Measurements from ENCODE around the gene MRPL36.

The MRPL36 gene

GRCh38 chr5:1838013-1838412 is 38.4 kb upstream of the MRPL36 start:
- Histone ChIP-seq H3K27me3 (peaks cover 77% of the 10 kb centered on the region), H3K4me1 (ENCODE audit: control insufficient read depth in 1 of 2, insufficient read depth in 1 of 2, low read depth in 1 of 2, low read length in 1 of 2) (no peaks in the 10 kb centered on the region), H3K9me3 (no peaks in the 10 kb centered on the region), H3K36me3 (no peaks in the 10 kb centered on the region), H3K4me3 (ENCODE audit: low read depth in 1 of 2, low read length in 1 of 2) (no peak overlapping the region), H3K27ac (no peak overlapping the region)
- TF ChIP-seq, protein P1, sequence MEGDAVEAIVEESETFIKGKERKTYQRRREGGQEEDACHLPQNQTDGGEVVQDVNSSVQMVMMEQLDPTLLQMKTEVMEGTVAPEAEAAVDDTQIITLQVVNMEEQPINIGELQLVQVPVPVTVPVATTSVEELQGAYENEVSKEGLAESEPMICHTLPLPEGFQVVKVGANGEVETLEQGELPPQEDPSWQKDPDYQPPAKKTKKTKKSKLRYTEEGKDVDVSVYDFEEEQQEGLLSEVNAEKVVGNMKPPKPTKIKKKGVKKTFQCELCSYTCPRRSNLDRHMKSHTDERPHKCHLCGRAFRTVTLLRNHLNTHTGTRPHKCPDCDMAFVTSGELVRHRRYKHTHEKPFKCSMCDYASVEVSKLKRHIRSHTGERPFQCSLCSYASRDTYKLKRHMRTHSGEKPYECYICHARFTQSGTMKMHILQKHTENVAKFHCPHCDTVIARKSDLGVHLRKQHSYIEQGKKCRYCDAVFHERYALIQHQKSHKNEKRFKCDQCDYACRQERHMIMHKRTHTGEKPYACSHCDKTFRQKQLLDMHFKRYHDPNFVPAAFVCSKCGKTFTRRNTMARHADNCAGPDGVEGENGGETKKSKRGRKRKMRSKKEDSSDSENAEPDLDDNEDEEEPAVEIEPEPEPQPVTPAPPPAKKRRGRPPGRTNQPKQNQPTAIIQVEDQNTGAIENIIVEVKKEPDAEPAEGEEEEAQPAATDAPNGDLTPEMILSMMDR (IDR thresholded peaks at IDR 0.05) = no peak

GRCh38 chr5:1836891-1837880 is 37.5 kb upstream of the MRPL36 start:
- H3K27me3 ChIP-seq = peaks cover 82% of the 10 kb centered on the region
- H3K27ac ChIP-seq = no peak overlapping the region
- no peak overlapping the region for H3K4me3 ChIP-seq (ENCODE audit: low read depth in 1 of 2, low read length in 1 of 2)

GRCh38 chr5:1836176-1836890 is 36.7 kb upstream of the MRPL36 start:
- Histone ChIP-seq H3K9me3 (no peaks in the 10 kb centered on the region), H3K36me3 (no peaks in the 10 kb centered on the region), H3K4me1 (ENCODE audit: control insufficient read depth in 1 of 2, insufficient read depth in 1 of 2, low read depth in 1 of 2, low read length in 1 of 2) (no peaks in the 10 kb centered on the region), H3K4me3 (ENCODE audit: low read depth in 1 of 2, low read length in 1 of 2) (no peak overlapping the region), H3K27ac (no peak overlapping the region), H3K27me3 (peaks cover 82% of the 10 kb centered on the region)
- TF ChIP-seq, protein P1 (IDR thresholded peaks at IDR 0.05) = no peak

More at GRCh38 chr5:1836891-1837880, 37.5 kb upstream of the MRPL36 start:
- Histone ChIP-seq H3K36me3 (no peaks in the 10 kb centered on the region), H3K9me3 (no peaks in the 10 kb centered on the region), H3K4me1 (ENCODE audit: control insufficient read depth in 1 of 2, insufficient read depth in 1 of 2, low read depth in 1 of 2, low read length in 1 of 2) (no peaks in the 10 kb centered on the region)
- TF ChIP-seq, protein P1 (IDR thresholded peaks at IDR 0.05) = no peak

- no peaks in the 10 kb centered on the region for H3K36me3 ChIP-seq
- no peaks in the 10 kb centered on the region for H3K9me3 ChIP-seq
- peaks cover 77% of the 10 kb centered on the region for H3K27me3 ChIP-seq
- H3K4me3 ChIP-seq (ENCODE audit: low read depth in 1 of 2, low read length in 1 of 2) = no peak overlapping the region
- TF ChIP-seq, protein P1 (IDR thresholded peaks at IDR 0.05) = no peak
- no peaks in the 10 kb centered on the region for H3K4me1 ChIP-seq (ENCODE audit: control insufficient read depth in 1 of 2, insufficient read depth in 1 of 2, low read depth in 1 of 2, low read length in 1 of 2)
- no peak overlapping the region for H3K27ac ChIP-seq
These were observed 35.8 kb upstream of the MRPL36 start for GRCh38 chr5:1835431-1835830.

- Histone ChIP-seq H3K4me1 (ENCODE audit: control insufficient read depth in 1 of 2, insufficient read depth in 1 of 2, low read depth in 1 of 2, low read length in 1 of 2) (no peaks in the 10 kb centered on the region), H3K27me3 (peaks cover 72% of the 10 kb centered on the region), H3K4me3 (ENCODE audit: low read depth in 1 of 2, low read length in 1 of 2) (no peak overlapping the region), H3K9me3 (no peaks in the 10 kb centered on the region), H3K27ac (no peak overlapping the region), H3K36me3 (no peaks in the 10 kb centered on the region)
- TF ChIP-seq, protein P1 (IDR thresholded peaks at IDR 0.05) = no peak
These were observed 35.2 kb upstream of the MRPL36 start for GRCh38 chr5:1834721-1835429.
